Measurements from ENCODE around the gene HOXD10. TPM values are rescaled to one million over a fixed set of nuclear protein-coding genes. Genes with fewer than 3 reads are reported as not detected.

The HOXD10 gene
- total and polyA plus RNA-seq, 2 of the 13 experiments (the other 11 are each of a cell fraction or from before 2014, with no cell fraction given), result not detected

- in situ Hi-C loops (cut with HindIII; ENCODE audit: extremely low pct_ligation_motif_present, low pct_unique_long_range_greater_than_20kb), result no loop called here
- TF ChIP-seq ELK4 (CRISPR knock-in tag; IDR thresholded peaks at IDR 0.05; ENCODE audit: borderline replicate concordance) (no peak), ARID4A (CRISPR knock-in tag; IDR thresholded peaks at IDR 0.05; ENCODE audit: borderline replicate concordance) (no peak), ATF4 (CRISPR knock-in tag; IDR thresholded peaks at IDR 0.05) (no peak), E2F2 (CRISPR knock-in tag; IDR thresholded peaks at IDR 0.05; ENCODE audit: borderline replicate concordance) (no peak), GTF2F1 (IDR thresholded peaks at IDR 0.05; ENCODE audit: low read length) (no peak), ZNF260 (CRISPR knock-in tag; IDR thresholded peaks at IDR 0.05; ENCODE audit: borderline replicate concordance, low read depth) (no peak), NFE2L1 (CRISPR knock-in tag; IDR thresholded peaks at IDR 0.05; ENCODE audit: borderline replicate concordance) (no peak), SIN3B (IDR thresholded peaks at IDR 0.05; ENCODE audit: low read length) (no peak), HNF1B (CRISPR knock-in tag; IDR thresholded peaks at IDR 0.05) (no peak), SALL2 (CRISPR knock-in tag; IDR thresholded peaks at IDR 0.05) (no peak), FOXA1 (IDR thresholded peaks at IDR 0.05) (no peak), FOXA1 (CRISPR knock-in tag; IDR thresholded peaks at IDR 0.05) (no peak), EP300 (IDR thresholded peaks at IDR 0.05; ENCODE audit: low read depth in 2 of 2, low read length in 2 of 2) (no peak), EP300 (CRISPR knock-in tag; IDR thresholded peaks at IDR 0.05; ENCODE audit: borderline replicate concordance) (no peak), ZNF24 (IDR thresholded peaks at IDR 0.05) (no peak)
Observed at GRCh38 chr2:176090862-176091261, 25.7 kb upstream of the HOXD10 start.

More at GRCh38 chr2:176090862-176091261, 25.7 kb upstream of the HOXD10 start:
- ATAC-seq, result no peak
- Histone ChIP-seq H3K4me1 (ENCODE audit: insufficient read depth, low read length) (peaks cover 21% of the 10 kb centered on the region), H3K9ac (ENCODE audit: insufficient read depth, low read depth, low read length) (no peak overlapping the region), H2AFZ (ENCODE audit: low read length) (no peak overlapping the region), H3K79me2 (ENCODE audit: insufficient read depth, low read length) (no peaks in the 10 kb centered on the region), H3K36me3 (replicated peaks in 1 of 2; ENCODE audit: control insufficient read depth in 1 of 2, insufficient read depth in 2 of 2, low read length in 2 of 2) (no peaks in the 10 kb centered on the region), H3K4me2 (ENCODE audit: low read depth, low read length) (no peak overlapping the region), H3K27ac (ENCODE audit: extremely low read length, insufficient read depth, low read length) (no peak overlapping the region), H3K9me3 (ENCODE audit: low read length) (no peaks in the 10 kb centered on the region), H3K4me3 (replicated peaks in 1 of 3; ENCODE audit: insufficient read depth in 1 of 3, low read depth in 2 of 3, low read length in 3 of 3) (no peak overlapping the region), H4K20me1 (ENCODE audit: insufficient read depth, low read length) (no peaks in the 10 kb centered on the region), H3K27me3 (ENCODE audit: control insufficient read depth in 1 of 2, insufficient read depth in 2 of 2, low read length in 2 of 2) (peaks cover 18 to 94% of the 10 kb centered on the region in 2 experiments)
- no peak for FAIRE-seq
- ChIA-PET CTCF (ENCODE audit: low intra/inter-chr PET ratio, low total read pairs) (no interaction called here), POLR2A (no interaction called here)
- WGBS (ENCODE audit: low lambda C conversion rate), result 7% methylated on average over 5 of the region's 5 CpGs
- DNase-seq (ENCODE audit: low spot score), result no peak
- intact Hi-C loops (cut with micrococcal nuclease; ENCODE audit: unreplicated experiment), result no loop called here
- BruUV-seq (replicated peaks), result no TSS peak

Data from HepG2 (cell line).